MM.1S (cell line): ENCODE data around the gene CPXM2.

Source experiments
- DNase-seq: peaks from one replicate; pipeline ENCODE4 v3.0.0-alpha.2; 2015
- H2AFZ ChIP-seq: fragments of 300-600 bp; sonication (generic); 2 replicates; pipeline ENCODE4 v1.6.0; 2016; ENCODE audit warnings: antibody characterized with exemption, low read length
- H3F3A ChIP-seq: fragments of 300-600 bp; sonication (generic); 2 replicates; pipeline ENCODE4 v1.6.1; 2016; ENCODE audit warnings: mild to moderate bottlenecking, antibody characterized with exemption, low read length, moderate library complexity, mixed read lengths; ENCODE audit not compliant: insufficient read depth
- H3K27ac ChIP-seq: fragments of 300-600 bp; sonication (generic); 2 replicates; pipeline ENCODE4 v1.5.1; 2016; ENCODE audit warnings: mild to moderate bottlenecking, low read length
- H3K27me3 ChIP-seq: fragments of 300-600 bp; sonication (generic); replicated peaks from 2 replicates; pipeline ENCODE4 v1.6.0; 2016; ENCODE audit warnings: low read length; ENCODE audit not compliant: insufficient read depth
- H3K36me3 ChIP-seq: fragments of 300-600 bp; sonication (generic); replicated peaks from 2 replicates; pipeline ENCODE4 v1.6.1; 2016; ENCODE audit warnings: mild to moderate bottlenecking, low read length, mixed read lengths; ENCODE audit not compliant: insufficient read depth
- H3K4me1 ChIP-seq: fragments of 300-600 bp; sonication (generic); 2 replicates; pipeline ENCODE4 v1.6.1; 2016; ENCODE audit warnings: low read length, mixed read lengths
- H3K4me2 ChIP-seq: fragments of 300-600 bp; sonication (generic); 2 replicates; pipeline ENCODE4 v1.6.0; 2016; ENCODE audit warnings: low read depth, low read length
- H3K4me3 ChIP-seq: fragments of 300-600 bp; sonication (generic); 2 replicates; pipeline ENCODE4 v1.5.1; 2016; ENCODE audit warnings: low read length, mixed read lengths
- H3K79me2 ChIP-seq: fragments of 300-600 bp; sonication (generic); 2 replicates; pipeline ENCODE4 v1.6.1; 2016; ENCODE audit warnings: mixed run types, low read length, mixed read lengths
- H3K9ac ChIP-seq: fragments of 300-600 bp; sonication (generic); 2 replicates; pipeline ENCODE4 v1.6.1; 2016; ENCODE audit warnings: low read length, mixed read lengths
- H3K9me2 ChIP-seq: fragments of 300-600 bp; sonication (generic); replicated peaks from 2 replicates; pipeline ENCODE4 v1.6.1; 2016; ENCODE audit warnings: mild to moderate bottlenecking, low read length, mixed read lengths; ENCODE audit not compliant: insufficient read depth
- H3K9me3 ChIP-seq: fragments of 300-600 bp; sonication (generic); replicated peaks from 2 replicates; pipeline ENCODE4 v1.6.1; 2016; ENCODE audit warnings: mild to moderate bottlenecking, low read length, mixed read lengths; ENCODE audit not compliant: insufficient read depth
- H4K20me1 ChIP-seq: fragments of 300-600 bp; sonication (generic); 2 replicates; pipeline ENCODE4 v1.6.1; 2016; ENCODE audit warnings: mild to moderate bottlenecking, low read length, moderate library complexity, mixed read lengths; ENCODE audit not compliant: insufficient read depth
- EZH2 ChIP-seq: fragments of 300-600 bp; sonication (generic); optimal IDR thresholded peaks from 2 replicates; pipeline ENCODE3; 2017; ENCODE audit warnings: low read depth, mild to moderate bottlenecking, antibody characterized with exemption, low read length, mixed read lengths
- EZH2phosphoT487 ChIP-seq: fragments of 300-600 bp; sonication (generic); IDR thresholded peaks from 2 replicates; pipeline ENCODE4 v1.6.1; 2018; ENCODE audit warnings: antibody characterized with exemption, low read length
- TF ChIP-seq, protein P1 (sequence below): fragments of 300-600 bp; sonication (generic); IDR thresholded peaks from 2 replicates; pipeline ENCODE4 v1.5.1; 2016; ENCODE audit warnings: antibody characterized with exemption, low read length, mixed read lengths

The CPXM2 gene

GRCh38 chr10:123769647-123770046, 122.0 kb downstream of the CPXM2 start:
- no peak overlapping the region for H2AFZ ChIP-seq
- H3F3A ChIP-seq: peaks cover 14% of the 10 kb centered on the region
- no peak overlapping the region for H3K4me2 ChIP-seq
- H3K79me2 ChIP-seq: no peaks in the 10 kb centered on the region
- H3K36me3 ChIP-seq: no peaks in the 10 kb centered on the region
- H3K27me3 ChIP-seq: peaks cover 24% of the 10 kb centered on the region; the same call in 1 of the 2 replicates
- no peaks in the 10 kb centered on the region for H3K9me3 ChIP-seq
- no peaks in the 10 kb centered on the region for H4K20me1 ChIP-seq
- H3K4me3 ChIP-seq: no peak overlapping the region
- H3K9ac ChIP-seq: no peak overlapping the region
- TF ChIP-seq EZH2phosphoT487 (no peak), EZH2 (no peak)
- TF ChIP-seq, protein P1, sequence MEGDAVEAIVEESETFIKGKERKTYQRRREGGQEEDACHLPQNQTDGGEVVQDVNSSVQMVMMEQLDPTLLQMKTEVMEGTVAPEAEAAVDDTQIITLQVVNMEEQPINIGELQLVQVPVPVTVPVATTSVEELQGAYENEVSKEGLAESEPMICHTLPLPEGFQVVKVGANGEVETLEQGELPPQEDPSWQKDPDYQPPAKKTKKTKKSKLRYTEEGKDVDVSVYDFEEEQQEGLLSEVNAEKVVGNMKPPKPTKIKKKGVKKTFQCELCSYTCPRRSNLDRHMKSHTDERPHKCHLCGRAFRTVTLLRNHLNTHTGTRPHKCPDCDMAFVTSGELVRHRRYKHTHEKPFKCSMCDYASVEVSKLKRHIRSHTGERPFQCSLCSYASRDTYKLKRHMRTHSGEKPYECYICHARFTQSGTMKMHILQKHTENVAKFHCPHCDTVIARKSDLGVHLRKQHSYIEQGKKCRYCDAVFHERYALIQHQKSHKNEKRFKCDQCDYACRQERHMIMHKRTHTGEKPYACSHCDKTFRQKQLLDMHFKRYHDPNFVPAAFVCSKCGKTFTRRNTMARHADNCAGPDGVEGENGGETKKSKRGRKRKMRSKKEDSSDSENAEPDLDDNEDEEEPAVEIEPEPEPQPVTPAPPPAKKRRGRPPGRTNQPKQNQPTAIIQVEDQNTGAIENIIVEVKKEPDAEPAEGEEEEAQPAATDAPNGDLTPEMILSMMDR: no peak
- no peak for DNase-seq
- H3K4me1 ChIP-seq: no peaks in the 10 kb centered on the region
- H3K9me2 ChIP-seq: no peaks in the 10 kb centered on the region
- H3K27ac ChIP-seq: no peak overlapping the region

DNA sequence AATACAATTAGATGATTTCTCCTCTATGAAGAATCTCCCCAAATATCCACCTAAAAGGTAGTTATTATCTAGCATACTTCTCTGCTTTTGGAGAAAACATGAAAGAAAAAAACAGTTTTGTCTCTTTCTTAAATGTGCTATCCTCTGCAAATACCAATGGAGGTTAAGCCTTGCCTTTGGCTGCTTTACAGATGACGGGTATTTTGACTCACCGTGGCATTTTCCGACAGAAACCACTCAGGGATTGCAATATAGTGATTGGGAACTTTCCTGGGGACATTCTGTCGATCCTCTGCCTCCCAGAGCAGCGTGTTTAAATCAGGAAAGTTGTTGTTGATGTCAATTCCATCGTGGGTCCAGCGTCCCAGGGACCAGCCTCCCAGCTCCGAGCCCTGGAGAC, 124.8 kb downstream of the CPXM2 start:
- no peaks in the 10 kb centered on the region for H3K9me3 ChIP-seq
- H3K9me2 ChIP-seq: no peaks in the 10 kb centered on the region
- no peak overlapping the region for H3K4me3 ChIP-seq
- no peak overlapping the region for H3K27ac ChIP-seq
- H2AFZ ChIP-seq: no peak overlapping the region
- no peaks in the 10 kb centered on the region for H3K4me1 ChIP-seq
- H3F3A ChIP-seq: no peaks in the 10 kb centered on the region
- no peaks in the 10 kb centered on the region for H3K36me3 ChIP-seq
- no peak for TF ChIP-seq EZH2phosphoT487
- TF ChIP-seq EZH2: no peak
- TF ChIP-seq, protein P1: no peak
- no peaks in the 10 kb centered on the region for H3K79me2 ChIP-seq
- no peak overlapping the region for H3K4me2 ChIP-seq
- H3K27me3 ChIP-seq: peaks cover 48% of the 10 kb centered on the region
- DNase-seq: no peak
- H4K20me1 ChIP-seq: no peaks in the 10 kb centered on the region
- H3K9ac ChIP-seq: no peak overlapping the region

GRCh38 chr10:123766012-123766411, 125.6 kb downstream of the CPXM2 start:
- Histone ChIP-seq H3K9ac (no peak overlapping the region), H4K20me1 (no peaks in the 10 kb centered on the region), H3K27me3 (peaks cover 55% of the 10 kb centered on the region), H3K27ac (no peak overlapping the region), H3K4me3 (no peak overlapping the region), H3K9me2 (no peaks in the 10 kb centered on the region), H3K79me2 (no peaks in the 10 kb centered on the region), H3K9me3 (no peaks in the 10 kb centered on the region), H2AFZ (no peak overlapping the region), H3F3A (no peaks in the 10 kb centered on the region), H3K4me2 (no peak overlapping the region), H3K4me1 (no peaks in the 10 kb centered on the region), H3K36me3 (no peaks in the 10 kb centered on the region)
- DNase-seq: no peak
- TF ChIP-seq EZH2phosphoT487 (no peak), EZH2 (no peak)
- TF ChIP-seq, protein P1: no peak
